ENCODE measurements around the gene TBATA. TPM values are rescaled to one million over a fixed set of nuclear protein-coding genes. Genes with fewer than 3 reads are reported as not detected.

Gene TBATA
- total RNA-seq, 2 donors from 2014 or later: not detected

GRCh38 chr10:70816220-70816894, 31.2 kb upstream of the TBATA start:
- Mint-ChIP-seq H3K36me3 (ENCODE audit: low read depth) (peaks cover 26% of the 10 kb centered on the region), H3K9me3 (no peaks in the 10 kb centered on the region), H3K4me3 (peak overlapping the region; percentile 92), H3K27ac (peak overlapping the region; percentile 94), H3K27me3 (ENCODE audit: insufficient read depth) (no peaks in the 10 kb centered on the region), H3K4me1 (peaks cover 17% of the 10 kb centered on the region)
- peak overlapping the region; percentile 55 for H3K9ac ChIP-seq (ENCODE audit: extremely low read depth, low read length, poor library complexity, severe bottlenecking)
- H3K4me3 ChIP-seq (ENCODE audit: low read length): peak overlapping the region; percentile 94
- peak; percentile 90 for DNase-seq
- H3K4me1 ChIP-seq (ENCODE audit: control insufficient read depth, insufficient read depth, low read length): no peaks in the 10 kb centered on the region
- TF ChIP-seq, protein P1, sequence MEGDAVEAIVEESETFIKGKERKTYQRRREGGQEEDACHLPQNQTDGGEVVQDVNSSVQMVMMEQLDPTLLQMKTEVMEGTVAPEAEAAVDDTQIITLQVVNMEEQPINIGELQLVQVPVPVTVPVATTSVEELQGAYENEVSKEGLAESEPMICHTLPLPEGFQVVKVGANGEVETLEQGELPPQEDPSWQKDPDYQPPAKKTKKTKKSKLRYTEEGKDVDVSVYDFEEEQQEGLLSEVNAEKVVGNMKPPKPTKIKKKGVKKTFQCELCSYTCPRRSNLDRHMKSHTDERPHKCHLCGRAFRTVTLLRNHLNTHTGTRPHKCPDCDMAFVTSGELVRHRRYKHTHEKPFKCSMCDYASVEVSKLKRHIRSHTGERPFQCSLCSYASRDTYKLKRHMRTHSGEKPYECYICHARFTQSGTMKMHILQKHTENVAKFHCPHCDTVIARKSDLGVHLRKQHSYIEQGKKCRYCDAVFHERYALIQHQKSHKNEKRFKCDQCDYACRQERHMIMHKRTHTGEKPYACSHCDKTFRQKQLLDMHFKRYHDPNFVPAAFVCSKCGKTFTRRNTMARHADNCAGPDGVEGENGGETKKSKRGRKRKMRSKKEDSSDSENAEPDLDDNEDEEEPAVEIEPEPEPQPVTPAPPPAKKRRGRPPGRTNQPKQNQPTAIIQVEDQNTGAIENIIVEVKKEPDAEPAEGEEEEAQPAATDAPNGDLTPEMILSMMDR (conservative IDR thresholded peaks at IDR 0.05): no peak
- 0 to 1% methylated on average over 10 to 43 of the region's 43 CpGs for whole genome bisulfite sequencing, 2 experiments (ENCODE audit: insufficient coverage in 1 of 2, insufficient read length in 1 of 2)
- H3K27ac ChIP-seq (ENCODE audit: low read depth, low read length): peak overlapping the region; percentile 87
- H3K36me3 ChIP-seq (ENCODE audit: control insufficient read depth, insufficient read depth, low read length): peaks cover 39% of the 10 kb centered on the region
- no peaks in the 10 kb centered on the region for H3K27me3 ChIP-seq (ENCODE audit: control insufficient read depth, insufficient read depth, low read length, poor library complexity, severe bottlenecking)
- H3K9me3 ChIP-seq (ENCODE audit: control insufficient read depth, low read length): no peaks in the 10 kb centered on the region

DNA sequence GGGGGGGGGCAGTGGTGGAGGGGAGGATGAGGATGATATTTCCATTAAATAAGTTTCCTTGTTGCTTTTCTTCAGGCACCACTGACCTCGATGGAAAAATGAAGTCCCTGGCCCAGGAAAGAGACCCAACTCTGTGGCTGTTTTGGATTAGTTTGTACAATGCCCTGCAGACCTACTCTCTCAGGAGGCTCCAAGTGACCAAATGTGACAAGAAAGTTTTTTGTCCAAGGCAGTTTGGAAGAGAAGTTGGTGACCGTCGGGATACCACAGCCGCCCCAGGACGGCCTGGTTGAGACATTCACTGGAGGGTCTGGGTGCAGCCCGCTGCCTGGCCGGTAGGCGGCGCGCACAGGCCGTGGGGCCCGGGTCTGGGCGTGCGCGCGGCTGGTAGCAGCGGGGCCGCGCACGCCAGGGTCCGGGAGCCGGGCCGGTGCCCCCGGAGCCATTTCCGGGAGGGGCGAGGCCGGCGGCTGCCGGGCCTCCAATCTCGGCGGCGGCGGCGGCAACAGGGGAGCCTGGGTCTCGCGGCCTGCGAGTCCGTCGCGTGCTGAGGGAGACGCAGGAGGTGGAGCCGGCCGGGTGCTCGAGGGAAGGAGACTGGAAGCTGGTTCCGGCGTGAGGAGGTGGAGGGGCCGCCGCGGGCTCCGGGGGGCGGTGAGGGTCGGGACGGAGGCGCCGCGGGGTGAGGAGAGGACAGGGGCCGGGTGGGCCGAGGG, 30.5 kb upstream of the TBATA start, which contains the start of gene SGPL1:
TSS of gene SGPL1 (plus strand) at position 445 of the 716 bp plus-strand sequence. CDS start 906 bp downstream, outside the sequence.
- Histone ChIP-seq H3K36me3 (ENCODE audit: control insufficient read depth, insufficient read depth, low read length) (peaks cover 32% of the 10 kb centered on the region), H3K4me3 (ENCODE audit: low read length) (peak within 1 kb of the TSS; percentile 94), H3K9ac (ENCODE audit: extremely low read depth, low read length, poor library complexity, severe bottlenecking) (peak within 1 kb of the TSS; percentile 55), H3K27ac (ENCODE audit: low read depth, low read length) (peak within 1 kb of the TSS; percentile 87), H3K4me1 (ENCODE audit: control insufficient read depth, insufficient read depth, low read length) (no peaks in the 10 kb centered on the region), H3K9me3 (ENCODE audit: control insufficient read depth, low read length) (no peaks in the 10 kb centered on the region), H3K27me3 (ENCODE audit: control insufficient read depth, insufficient read depth, low read length, poor library complexity, severe bottlenecking) (no peaks in the 10 kb centered on the region)
- Mint-ChIP-seq H3K4me1 (peaks cover 17% of the 10 kb centered on the region), H3K36me3 (ENCODE audit: low read depth) (peaks cover 22% of the 10 kb centered on the region), H3K27me3 (ENCODE audit: insufficient read depth) (no peaks in the 10 kb centered on the region), H3K27ac (peak within 1 kb of the TSS; percentile 94), H3K4me3 (peak within 1 kb of the TSS; percentile 92), H3K9me3 (no peaks in the 10 kb centered on the region)
- DNase-seq: peak; percentile 96
- 4 to 8% methylated on average over 32 to 56 of the region's 58 CpGs for WGBS, 2 experiments (ENCODE audit: insufficient coverage in 1 of 2, insufficient read length in 1 of 2)
- TF ChIP-seq, protein P1 (conservative IDR thresholded peaks at IDR 0.05): peak; percentile 94

- H3K4me1 Mint-ChIP-seq: peaks cover 24% of the 10 kb centered on the region
- no peak for DNase-seq
- no peaks in the 10 kb centered on the region for H3K27me3 Mint-ChIP-seq (ENCODE audit: insufficient read depth)
- no peak overlapping the region for H3K27ac ChIP-seq (ENCODE audit: low read depth, low read length)
- H3K9ac ChIP-seq (ENCODE audit: extremely low read depth, low read length, poor library complexity, severe bottlenecking): no peak overlapping the region
- H3K36me3 Mint-ChIP-seq (ENCODE audit: low read depth): peaks cover 14% of the 10 kb centered on the region
- H3K27ac Mint-ChIP-seq: no peak overlapping the region
- peaks cover 4% of the 10 kb centered on the region for H3K4me1 ChIP-seq (ENCODE audit: control insufficient read depth, insufficient read depth, low read length)
- H3K4me3 ChIP-seq (ENCODE audit: low read length): no peak overlapping the region
- no peak overlapping the region for H3K4me3 Mint-ChIP-seq
- no peaks in the 10 kb centered on the region for H3K27me3 ChIP-seq (ENCODE audit: control insufficient read depth, insufficient read depth, low read length, poor library complexity, severe bottlenecking)
- H3K36me3 ChIP-seq (ENCODE audit: control insufficient read depth, insufficient read depth, low read length): peaks cover 18% of the 10 kb centered on the region
- H3K9me3 ChIP-seq (ENCODE audit: control insufficient read depth, low read length): no peaks in the 10 kb centered on the region
- 93 to 99% methylated on average over 4 of the region's 4 CpGs for WGBS, 2 experiments (ENCODE audit: insufficient coverage in 1 of 2, insufficient read length in 1 of 2)
- no peaks in the 10 kb centered on the region for H3K9me3 Mint-ChIP-seq
- TF ChIP-seq, protein P1 (conservative IDR thresholded peaks at IDR 0.05): no peak
These were observed 28.9 kb upstream of the TBATA start for GRCh38 chr10:70814126-70814525.
